GM18858 (cell line): ENCODE data around the gene HCFC1R1.

Experiments used
- ATAC-seq: cut with Tn5 transposase; IDR thresholded peaks from one replicate; pipeline ENCODE4 v1.9.1; 2021; ENCODE audit not compliant: unreplicated experiment

The HCFC1R1 gene

DNA sequence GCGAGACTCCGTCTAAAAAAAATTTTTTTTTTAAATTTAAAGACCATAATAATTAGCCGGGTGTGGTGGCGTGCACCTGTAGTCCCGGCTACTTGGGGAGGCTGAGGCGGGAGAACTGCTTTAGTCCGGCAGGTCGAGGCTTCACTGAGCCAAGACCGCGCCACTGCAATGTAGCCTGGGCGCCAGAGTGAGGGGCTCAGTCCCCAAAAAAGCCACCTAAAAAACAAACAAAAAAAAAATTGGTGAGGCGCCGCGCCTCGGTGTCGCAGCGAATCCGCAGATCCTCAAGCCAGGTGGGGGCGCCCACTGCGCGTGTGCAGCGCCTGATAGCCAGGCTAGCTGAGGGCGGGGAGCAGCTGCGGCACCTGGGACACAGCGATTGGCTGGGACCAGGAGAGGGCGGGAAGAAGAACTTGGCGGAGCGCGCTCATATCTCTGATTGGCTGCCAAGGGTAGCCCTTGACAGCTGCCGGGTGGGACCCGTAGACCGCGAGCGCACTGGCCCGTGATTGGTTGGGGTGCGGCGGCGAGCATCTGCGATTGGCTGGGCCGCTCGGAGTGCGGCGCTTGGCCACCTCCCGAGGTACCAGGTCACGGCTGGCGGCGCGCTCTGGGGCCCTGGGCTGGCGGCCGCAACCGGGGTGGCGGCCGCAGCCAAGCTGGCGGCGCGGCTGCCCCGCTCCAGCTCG, 20.0 kb downstream of the HCFC1R1 start:
- peak; percentile 88 for ATAC-seq

GRCh38 chr16:3001316-3001715, 22.4 kb downstream of the HCFC1R1 start:
- no peak for ATAC-seq

DNA sequence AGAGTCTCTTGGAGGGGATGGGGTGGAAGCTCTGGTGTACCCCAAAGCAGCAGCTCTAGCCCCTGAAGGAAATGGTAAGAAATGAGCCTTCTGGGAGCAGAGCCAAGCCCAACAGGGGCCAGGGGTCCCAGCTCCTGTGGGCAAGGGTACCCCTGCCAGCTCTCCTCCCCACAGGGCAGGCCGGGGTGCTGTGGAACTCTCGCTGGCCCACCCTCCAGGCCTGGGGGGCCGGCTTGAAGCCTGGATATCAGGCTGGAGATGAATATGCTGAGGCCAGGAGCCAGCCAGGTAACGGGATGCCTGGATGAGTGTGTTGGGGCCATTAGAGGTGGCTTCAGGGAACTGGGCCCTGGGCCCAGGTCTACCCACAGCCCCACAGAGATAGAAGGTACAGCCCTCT, 23.2 kb downstream of the HCFC1R1 start:
- no peak for ATAC-seq

- ATAC-seq, result no peak
These were observed 23.8 kb downstream of the HCFC1R1 start for GRCh38 chr16:2999929-3000328.

GRCh38 chr16:2996298-2996697, 27.4 kb downstream of the HCFC1R1 start:
- ATAC-seq, result no peak

DNA sequence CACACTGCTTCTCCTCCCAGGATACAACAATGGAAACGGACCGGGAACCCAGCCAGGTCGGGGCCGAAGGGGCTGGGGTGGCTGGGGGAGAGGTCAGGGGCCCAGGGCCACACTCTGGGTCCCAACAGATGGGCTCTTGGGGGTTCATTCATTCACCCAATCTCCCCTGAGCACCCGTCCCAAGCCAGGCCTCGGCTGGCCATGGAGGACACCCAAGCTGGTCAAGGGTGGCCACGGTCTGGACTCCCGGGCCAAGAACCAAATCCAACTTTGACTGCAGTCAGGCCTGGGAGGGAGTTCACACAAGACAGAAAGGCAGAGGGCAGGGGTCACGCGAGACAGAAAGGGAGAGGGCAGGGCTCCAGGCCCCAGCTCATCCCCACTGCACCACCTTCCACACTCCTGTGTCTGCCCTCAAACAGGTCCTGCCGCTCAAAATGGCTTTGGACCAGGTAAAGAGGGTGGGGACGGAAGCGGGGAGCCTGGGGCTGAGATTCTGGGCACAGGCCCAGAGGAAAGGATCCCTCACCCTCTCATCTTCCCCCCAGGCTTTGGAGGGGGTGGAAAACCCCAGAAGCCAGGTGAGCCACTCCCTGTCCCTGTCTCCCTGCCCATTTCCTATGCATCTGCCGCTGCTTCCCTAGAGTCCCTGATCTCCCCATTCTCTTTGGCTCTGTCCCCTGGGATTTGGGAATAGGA, 31.2 kb downstream of the HCFC1R1 start:
- ATAC-seq, result no peak

DNA sequence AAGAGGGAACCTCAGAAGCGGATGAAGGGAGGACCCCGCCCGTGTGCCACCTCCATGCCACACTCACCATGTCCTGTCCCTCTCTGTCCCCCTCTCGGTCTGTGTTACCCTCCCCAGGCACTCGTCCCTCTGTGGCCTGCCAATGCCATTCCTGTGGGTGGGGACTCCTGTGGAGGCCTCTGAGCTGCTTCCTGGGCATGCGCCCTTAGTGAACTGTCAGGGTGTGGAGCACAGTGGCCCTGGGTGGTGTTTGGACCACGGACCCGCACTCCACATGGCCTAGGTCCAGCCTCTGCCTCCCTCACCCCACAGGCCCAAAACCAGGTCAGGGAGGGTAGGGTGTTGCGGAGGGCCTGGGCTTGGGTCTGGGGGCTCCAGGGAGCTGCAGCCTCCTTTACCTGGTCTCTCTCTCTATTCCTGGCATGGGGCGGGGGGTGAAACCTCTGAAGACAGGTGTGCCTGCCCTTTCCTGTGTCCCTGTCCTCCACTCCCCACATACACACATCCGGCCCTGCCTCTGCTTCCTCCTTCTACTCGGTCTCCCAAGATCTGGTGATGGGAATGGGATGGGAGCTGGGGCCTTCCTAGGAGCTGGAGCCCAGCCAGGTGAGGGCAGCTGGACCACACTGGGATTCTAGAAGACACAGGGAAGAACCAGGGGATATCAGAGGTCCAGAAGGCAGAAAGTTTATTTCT, 32.0 kb downstream of the HCFC1R1 start:
- no peak for ATAC-seq

DNA sequence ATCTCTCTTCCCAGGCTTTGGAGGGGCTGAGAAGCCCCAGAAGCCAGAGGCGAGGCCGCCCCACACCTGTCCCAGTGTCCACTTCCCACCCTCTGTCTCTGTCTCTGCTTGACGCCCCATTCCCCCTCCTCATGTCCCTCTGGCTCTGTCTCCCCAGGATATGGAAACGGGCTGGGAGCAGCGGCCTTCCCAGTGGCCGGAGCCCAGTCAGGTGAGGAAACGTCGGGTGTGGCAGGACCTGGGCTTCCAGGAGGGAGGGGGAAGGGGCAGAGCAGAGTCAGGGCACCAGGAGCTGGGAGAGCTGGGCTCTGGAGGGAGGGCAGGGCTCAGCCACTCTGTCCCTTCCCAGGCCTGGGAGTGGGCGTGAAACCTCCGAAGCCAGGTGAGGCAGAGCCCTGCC, 32.9 kb downstream of the HCFC1R1 start:
- no peak for ATAC-seq

GRCh38 chr16:2988590-2989099, 35.1 kb downstream of the HCFC1R1 start:
- ATAC-seq, result no peak

- ATAC-seq, result no peak
These were observed 35.9 kb downstream of the HCFC1R1 start for GRCh38 chr16:2987833-2988232.

DNA sequence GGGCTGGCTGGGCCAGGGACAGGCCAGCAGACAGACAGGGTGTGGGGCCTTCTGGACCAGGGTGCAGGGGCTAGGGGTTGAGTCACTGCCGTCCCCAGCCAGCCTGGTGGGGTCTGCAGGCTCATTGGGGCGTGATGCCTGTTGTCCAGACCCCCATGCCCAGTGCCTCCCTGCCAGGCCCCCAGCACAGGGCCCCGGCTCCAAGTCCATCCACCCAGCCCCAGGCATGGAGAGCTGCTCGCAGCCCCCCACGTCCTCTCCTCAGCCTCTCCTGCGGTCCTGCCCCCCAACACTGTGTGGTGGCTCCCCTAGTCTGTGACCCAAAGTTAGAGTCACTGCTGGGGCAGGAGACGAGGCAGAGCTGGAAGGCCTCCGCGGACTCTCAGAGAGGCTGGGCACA, 36.5 kb downstream of the HCFC1R1 start:
- no peak for ATAC-seq

DNA sequence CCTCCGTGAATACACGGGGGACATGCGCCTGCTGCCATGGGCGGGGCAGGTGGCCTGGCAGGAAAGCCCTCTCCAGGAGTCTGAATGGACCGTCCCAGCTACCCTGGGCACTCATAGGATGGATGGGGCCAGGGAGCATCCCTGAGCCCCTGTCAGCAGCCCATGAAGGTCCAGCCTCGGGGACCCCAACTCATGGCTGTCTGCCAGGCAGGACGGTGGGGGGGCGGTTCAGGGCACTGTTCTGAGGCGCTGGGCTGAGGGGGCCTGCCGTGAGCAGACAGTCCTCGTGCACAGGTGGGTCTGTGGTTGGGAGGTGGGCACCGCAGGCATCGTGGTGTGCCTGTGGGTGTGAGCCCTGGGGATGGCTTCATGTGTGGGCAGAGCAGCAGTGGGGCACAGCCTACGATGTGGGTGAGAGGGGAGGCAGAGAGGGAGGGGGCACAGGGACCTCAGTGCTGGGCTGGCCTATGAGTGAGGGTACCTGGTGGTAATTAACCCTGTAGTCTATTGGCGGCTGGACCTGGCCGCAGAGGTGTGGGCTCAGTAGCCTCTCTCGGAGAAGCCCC, 37.0 kb downstream of the HCFC1R1 start:
- ATAC-seq, result no peak

DNA sequence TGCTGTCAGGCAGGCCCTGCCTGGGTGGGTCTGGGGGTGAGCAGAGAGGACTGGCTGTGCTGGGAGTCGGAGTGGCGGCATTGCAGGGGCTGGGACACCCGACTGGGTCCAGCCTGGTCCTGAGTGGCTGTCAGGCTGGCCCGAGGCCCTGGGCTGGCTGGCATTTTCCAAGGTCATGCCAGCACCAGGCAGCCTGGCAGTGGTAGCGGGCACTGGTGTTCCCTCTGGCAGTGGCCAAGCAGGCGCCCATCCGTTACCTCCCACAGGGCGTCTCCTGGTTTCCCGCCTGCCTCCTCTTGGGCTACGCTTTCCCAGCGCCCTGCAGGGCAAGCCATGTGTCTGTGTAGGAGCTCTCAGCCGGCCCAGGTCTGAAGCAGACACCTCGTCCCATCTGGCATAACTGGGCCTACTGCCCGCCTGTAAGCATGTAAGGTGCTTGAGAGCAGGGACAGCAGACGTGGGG, 37.8 kb downstream of the HCFC1R1 start:
- no peak for ATAC-seq

- ATAC-seq, result no peak
These were observed 38.3 kb downstream of the HCFC1R1 start for GRCh38 chr16:2985462-2985861.

GRCh38 chr16:2983706-2984136, 40.0 kb downstream of the HCFC1R1 start:
- ATAC-seq, result no peak

DNA sequence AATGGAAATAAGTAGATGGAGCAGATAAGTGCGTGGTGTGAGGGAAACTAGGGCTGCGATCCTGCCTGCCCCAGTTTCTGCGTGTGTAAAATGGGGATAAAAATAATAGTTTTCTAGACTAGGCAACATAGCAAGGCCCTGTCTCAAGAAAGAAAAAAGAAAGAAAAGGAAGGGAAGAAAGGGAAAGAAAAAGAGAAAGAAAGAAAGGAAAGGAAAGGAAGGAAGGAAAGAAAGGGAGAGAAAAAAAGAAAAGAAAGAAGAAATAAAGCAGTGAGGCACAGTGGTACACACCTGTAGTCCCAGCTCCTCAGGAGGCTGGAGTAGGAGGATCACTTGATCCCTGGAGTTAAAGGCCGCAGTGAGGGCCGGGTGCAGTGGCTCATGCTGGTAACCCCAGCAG, 41.3 kb downstream of the HCFC1R1 start:
- no peak for ATAC-seq

- ATAC-seq, result no peak
These were observed 41.9 kb downstream of the HCFC1R1 start for GRCh38 chr16:2981899-2982250.

GRCh38 chr16:2981177-2981898, 42.4 kb downstream of the HCFC1R1 start:
- ATAC-seq, result no peak

GRCh38 chr16:2980227-2981176, 43.2 kb downstream of the HCFC1R1 start, which contains the start of gene PKMYT1:
PKMYT1 (minus strand) TSS chr16:2980446; CDS start chr16:2979657, 789 bp downstream.
- ATAC-seq, result peak; percentile 55
